ENCODE results near the gene BRPF1.

GRCh38 chr3:9787714-9788113, 56.2 kb downstream of the BRPF1 start:
- TF ChIP-seq POLR2AphosphoS5 (IDR thresholded peaks at IDR 0.05; ENCODE audit: low read depth, low read length): no peak
- TF ChIP-seq TAF1 (IDR thresholded peaks at IDR 0.05; ENCODE audit: borderline replicate concordance, insufficient read depth, low read length): no peak
- TF ChIP-seq REST (IDR thresholded peaks at IDR 0.05; ENCODE audit: insufficient read depth in 1 of 2, low read depth in 2 of 2, low read length in 2 of 2): no peak
- TF ChIP-seq SIN3A (IDR thresholded peaks at IDR 0.05; ENCODE audit: borderline replicate concordance, insufficient read depth, low read length): no peak

All from PFSK-1 (cell line).